GM10847 (cell line): ENCODE data around the gene SETD1B.

ENCODE experiments used
- POLR2A ChIP-seq: IDR thresholded peaks from 2 replicates; pipeline ENCODE4 v1.6.1; 2011; ENCODE audit not compliant: insufficient read length; ENCODE audit errors: extremely low read depth

The SETD1B gene

GRCh38 chr12:121789800-121790728, 13.7 kb upstream of the SETD1B start:
- TF ChIP-seq POLR2A = peak; percentile 74

DNA sequence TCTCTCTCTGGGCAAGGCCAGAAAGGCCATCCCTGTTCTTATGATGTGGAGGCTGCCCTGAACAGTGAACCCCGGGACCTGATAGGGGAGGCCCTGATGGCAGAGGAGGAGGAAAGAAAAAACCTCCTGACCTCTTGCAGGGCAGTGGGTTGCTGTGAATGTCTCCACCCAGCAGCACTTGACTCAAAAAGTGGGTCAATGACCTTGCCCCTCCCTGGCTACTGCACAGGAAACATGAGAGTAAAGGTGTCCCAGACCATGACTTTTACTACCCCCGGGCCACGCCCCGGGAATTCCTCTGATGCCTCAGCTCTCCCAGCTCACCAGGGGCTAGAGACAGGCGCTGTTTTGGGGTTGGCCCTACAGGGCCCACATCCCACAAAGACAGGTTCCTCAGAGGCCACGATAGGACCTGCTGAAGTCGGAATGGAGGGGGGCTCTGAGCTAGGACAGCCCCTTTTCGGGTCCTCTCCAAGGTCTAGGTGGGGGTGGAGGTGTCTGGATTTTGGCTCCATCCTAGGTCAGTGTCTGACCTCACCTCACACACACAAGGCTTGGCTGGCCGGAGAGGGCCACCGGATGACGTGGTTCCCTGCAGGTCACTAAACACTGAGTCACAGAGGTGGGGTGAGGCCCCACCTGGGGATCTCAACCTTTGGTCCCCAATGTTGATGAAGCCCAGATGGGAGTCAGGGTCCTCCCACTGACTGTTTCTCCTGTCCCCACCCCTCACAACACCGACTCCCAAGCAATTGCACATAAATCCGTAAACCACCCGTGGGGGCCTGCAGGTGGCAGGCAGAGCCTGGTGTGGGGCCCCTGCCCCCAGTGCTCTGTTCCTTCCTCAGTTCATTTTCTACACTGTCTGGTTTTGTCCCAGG, 11.9 kb upstream of the SETD1B start:
- no peak for TF ChIP-seq POLR2A

GRCh38 chr12:121792607-121793439, 11.0 kb upstream of the SETD1B start:
- no peak for TF ChIP-seq POLR2A

DNA sequence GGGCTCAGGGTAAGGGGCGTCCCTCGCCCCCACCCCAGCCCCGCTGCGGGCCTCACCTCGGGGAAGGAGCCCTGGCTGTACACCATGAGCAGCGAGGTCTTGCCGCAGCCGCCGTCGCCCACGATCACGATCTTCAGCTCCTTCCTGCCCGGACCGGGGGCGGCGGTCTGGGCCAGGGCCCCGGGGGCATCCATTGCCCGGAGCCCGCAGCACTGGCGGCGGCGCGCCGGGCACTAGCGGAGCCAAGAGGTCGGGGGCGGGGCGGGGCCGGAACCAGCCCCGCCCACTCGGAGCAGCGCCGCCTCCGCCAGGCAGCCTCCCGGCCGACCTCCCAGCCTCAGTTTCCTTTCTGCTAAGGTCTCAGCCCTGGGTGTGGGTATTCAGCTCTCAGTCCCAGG, 10.4 kb upstream of the SETD1B start, which contains the start of gene RHOF:
Gene RHOF, minus strand, starts transcription at position 249 of the 398 bp plus-strand sequence. Its CDS starts 55 bp downstream, at position 194.
- peak; percentile 23 for TF ChIP-seq POLR2A

DNA sequence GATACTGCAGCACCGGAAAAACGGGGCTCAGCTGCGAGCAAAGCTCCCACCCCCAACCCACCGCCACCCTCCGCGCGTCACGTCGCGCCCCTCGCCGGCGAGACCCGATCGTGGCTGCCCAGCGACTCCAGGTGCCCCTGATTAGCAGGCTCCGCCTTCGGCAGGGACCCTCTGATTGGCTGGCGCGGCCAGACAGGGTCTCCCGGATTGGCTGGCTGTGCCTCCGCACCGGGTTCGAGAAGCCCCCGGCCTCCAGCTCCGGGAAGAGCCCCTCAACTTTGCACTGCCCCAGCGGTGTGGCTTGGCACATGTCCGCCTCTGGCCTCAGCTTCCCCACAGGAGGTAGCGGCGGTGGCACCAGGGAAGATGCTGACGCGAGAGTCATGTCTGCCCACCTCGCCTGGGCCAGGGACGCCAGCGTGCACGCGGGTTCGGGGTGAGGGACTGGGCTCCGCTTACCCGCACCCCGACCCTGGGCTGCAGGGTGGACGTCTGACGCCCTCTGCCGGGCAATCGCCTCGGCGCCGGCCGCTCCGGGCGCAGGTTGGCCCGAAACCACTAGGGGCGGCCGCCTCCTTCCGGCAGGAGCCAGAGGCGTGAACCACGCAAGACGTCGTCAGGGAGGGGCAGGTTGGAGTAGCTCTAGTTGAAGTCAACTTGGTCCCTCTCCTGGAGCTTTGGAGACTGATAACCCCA, 9.8 kb upstream of the SETD1B start:
- TF ChIP-seq POLR2A = no peak

GRCh38 chr12:121794534-121795033, 9.2 kb upstream of the SETD1B start:
- TF ChIP-seq POLR2A = no peak

DNA sequence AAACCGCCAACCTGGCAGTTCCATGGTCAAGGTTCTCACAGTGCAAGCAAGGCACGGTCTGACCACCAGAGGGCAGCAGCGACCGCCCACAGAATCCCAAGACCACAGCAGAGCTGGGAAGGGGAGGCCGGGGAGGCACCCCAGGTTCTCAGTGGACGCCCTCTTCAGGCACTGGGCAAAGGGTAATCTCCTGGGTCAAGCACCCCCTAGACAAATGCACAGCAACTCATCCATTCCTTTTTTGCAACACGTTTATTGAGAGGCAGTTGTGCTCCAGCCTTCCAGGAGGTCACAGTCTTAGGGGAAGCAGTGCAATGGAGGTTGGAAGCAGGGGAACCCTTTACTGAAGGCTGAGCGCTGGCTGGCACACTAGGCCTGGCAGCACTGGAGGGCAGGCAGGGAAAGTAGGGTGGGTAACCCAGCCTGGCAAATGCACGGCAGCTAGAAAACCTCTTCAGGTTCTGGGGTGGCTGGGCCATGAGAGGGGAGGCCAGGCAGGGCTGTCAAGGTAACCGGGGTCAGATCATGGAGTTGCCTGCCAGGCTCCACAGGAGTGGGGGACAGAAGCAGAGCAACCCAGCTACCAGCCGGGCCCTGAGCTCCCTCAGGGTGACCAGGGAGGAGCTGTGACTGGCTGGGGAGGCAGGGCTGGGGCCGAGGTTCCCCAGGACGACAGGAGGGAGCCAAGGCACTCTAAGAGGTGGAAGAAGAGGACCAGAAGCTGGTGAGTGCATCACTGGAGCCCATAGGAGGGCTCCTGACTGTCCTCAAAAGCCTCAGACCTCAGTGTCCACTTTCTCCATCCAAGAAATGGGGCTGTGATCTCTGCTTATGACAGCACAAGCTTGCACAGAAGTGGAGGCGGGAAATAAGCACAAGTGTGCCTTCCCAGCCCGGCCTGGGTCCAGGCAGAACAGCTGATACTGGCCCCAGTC, 8.5 kb upstream of the SETD1B start:
- TF ChIP-seq POLR2A = no peak

DNA sequence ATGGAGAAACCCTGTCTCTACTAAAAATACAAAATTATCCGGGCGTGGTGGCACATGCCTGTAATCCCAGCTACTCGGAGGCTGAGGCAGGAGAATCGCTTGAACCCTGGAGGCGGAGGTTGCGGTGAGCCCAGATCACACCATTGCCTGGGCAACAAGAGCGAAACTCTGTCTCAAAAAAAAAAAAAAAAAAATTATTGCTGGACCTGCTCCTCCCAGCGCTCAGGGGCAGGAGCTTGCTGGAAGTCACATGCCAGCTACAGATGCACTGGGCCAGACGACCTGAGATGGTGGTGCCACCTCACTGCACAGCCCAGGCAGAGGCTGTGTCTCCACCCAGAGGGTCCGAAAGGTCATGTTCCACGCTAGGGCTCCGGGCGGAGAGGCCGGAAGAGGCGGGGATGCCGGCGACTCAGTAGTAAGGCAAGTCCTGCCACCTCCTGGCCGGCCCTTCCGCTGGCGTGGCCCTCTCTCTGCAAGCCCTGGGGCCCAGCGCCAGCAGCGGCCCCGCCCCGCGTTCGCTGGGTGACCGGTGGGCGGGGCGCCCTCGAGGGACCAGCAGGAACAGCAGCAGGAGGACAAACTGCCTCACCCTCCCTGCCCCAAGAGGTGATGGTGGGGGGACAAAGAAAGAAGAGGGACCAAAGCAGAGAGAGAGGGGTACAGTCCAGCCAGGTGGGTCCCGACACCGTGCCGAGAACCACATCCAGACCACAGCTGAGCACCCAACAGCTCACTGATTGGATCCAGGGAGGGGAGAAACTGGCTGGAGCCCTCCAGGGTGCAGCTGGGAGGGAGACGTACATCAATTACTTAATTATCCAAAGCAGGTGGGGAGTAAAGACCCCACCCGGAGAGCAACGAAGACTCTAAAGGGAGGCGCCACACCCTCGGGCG, 6.7 kb upstream of the SETD1B start:
- TF ChIP-seq POLR2A = no peak

GRCh38 chr12:121797937-121798786, 5.6 kb upstream of the SETD1B start:
- no peak for TF ChIP-seq POLR2A

DNA sequence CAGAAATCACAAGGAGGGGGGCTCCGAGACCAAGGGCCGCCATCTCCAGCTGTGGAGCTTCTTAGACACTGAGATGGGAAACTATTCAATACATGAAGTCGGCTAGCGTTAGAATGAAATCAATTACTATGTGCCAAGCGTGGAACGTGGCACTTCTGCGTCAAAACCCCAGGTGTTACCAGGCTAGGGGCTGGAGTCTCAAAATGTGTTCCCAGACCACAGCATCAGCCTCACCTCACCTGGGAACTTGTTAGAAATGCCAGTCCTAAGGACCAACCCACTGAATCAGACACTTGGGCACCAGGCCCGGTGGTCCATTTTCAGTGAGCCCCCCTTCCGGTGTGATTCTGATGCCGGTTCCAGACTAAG, 5.0 kb upstream of the SETD1B start:
- TF ChIP-seq POLR2A = no peak

- no peak for TF ChIP-seq POLR2A
Observed at GRCh38 chr12:121799156-121799841, 4.5 kb upstream of the SETD1B start.
